GM18861 (cell line): ENCODE data around the gene CDSN.
"Not testable (repeated sequence)": the region's sequence is repeated elsewhere in the genome, so short reads cannot be mapped to it uniquely, and the experiment has no call there.

Source experiments
- ATAC-seq: cut with Tn5 transposase; IDR thresholded peaks from one replicate; pipeline ENCODE4 v1.9.1; 2021; ENCODE audit not compliant: unreplicated experiment

CDSN gene

GRCh38 chr6:31120151-31120915 is at the start of gene CDSN:
Gene CDSN (minus strand): TSS chr6:31120446. CDS start chr6:31120419, 27 bp downstream.
- no peak for ATAC-seq

- no peak for ATAC-seq
These were observed 49.0 kb upstream of the CDSN start for GRCh38 chr6:31169123-31169857.

- no peak for ATAC-seq
These were observed 48.4 kb upstream of the CDSN start for GRCh38 chr6:31168606-31169005.

GRCh38 chr6:31165986-31166385 is 45.7 kb upstream of the CDSN start:
- no peak for ATAC-seq

- peak; percentile 62 for ATAC-seq
These were observed 45.0 kb upstream of the CDSN start for GRCh38 chr6:31165064-31165832.

GRCh38 chr6:31164475-31165063 is 44.3 kb upstream of the CDSN start:
- ATAC-seq, result not testable (repeated sequence)

- ATAC-seq, result no peak
These were observed 43.7 kb upstream of the CDSN start for GRCh38 chr6:31163922-31164321.

- ATAC-seq, result no peak
These were observed 42.4 kb upstream of the CDSN start for GRCh38 chr6:31162463-31163165.

- ATAC-seq, result no peak
These were observed 41.2 kb upstream of the CDSN start for GRCh38 chr6:31161216-31162126.

GRCh38 chr6:31158863-31159855 is 38.9 kb upstream of the CDSN start:
- ATAC-seq, result no peak

- ATAC-seq, result peak; percentile 84
These were observed 38.1 kb upstream of the CDSN start, which contains the start of gene TCF19 for GRCh38 chr6:31158140-31158862. Gene TCF19 (plus strand): TSS chr6:31158589. CDS start chr6:31159470, 881 bp downstream.

- ATAC-seq, result no peak
These were observed 37.4 kb upstream of the CDSN start, which contains the start of gene CCHCR1 for GRCh38 chr6:31157513-31158139. Gene CCHCR1 (minus strand): TSS chr6:31157802. CDS start chr6:31157600, 202 bp downstream.

- ATAC-seq, result no peak
These were observed 36.4 kb upstream of the CDSN start for GRCh38 chr6:31156641-31157040.

GRCh38 chr6:31154436-31154835 is 34.2 kb upstream of the CDSN start:
- no peak for ATAC-seq

- ATAC-seq, result no peak
These were observed 32.5 kb upstream of the CDSN start for GRCh38 chr6:31152781-31153180.

GRCh38 chr6:31149827-31150447 is 29.7 kb upstream of the CDSN start:
- no peak for ATAC-seq

GRCh38 chr6:31145386-31145785 is 25.1 kb upstream of the CDSN start:
- no peak for ATAC-seq
